HT1080 (cell line): Measurements from ENCODE around the gene PRKD3. TPM values are rescaled to one million over a fixed set of nuclear protein-coding genes. Genes with fewer than 3 reads are reported as not detected.
A peak's percentile ranks its signal among the peaks of the same experiment; 100 is the strongest.
"Not testable (repeated sequence)": the region's sequence is repeated elsewhere in the genome, so short reads cannot be mapped to it uniquely, and the experiment has no call there.

Source experiments
- DNase-seq: peaks from one replicate; pipeline ENCODE4 v3.0.0-alpha.2; 2015; ENCODE audit warnings: low read depth
- small RNA-seq: library from RNA; depleted of rRNA; stranded (forward); fragments of <200 nt; gene quantifications from one replicate; pipeline ENCODE3, GENCODE V24; 2014
- total RNA-seq: library from RNA; depleted of rRNA; stranded (reverse); fragments of >200 nt; shearing (Covaris generic); gene quantifications from 2 replicates; pipeline ENCODE4 v1.2.3, GENCODE V29; 2014; rRNA removed

Gene PRKD3
- total RNA-seq, 1 experiment from 2014 or later, result 44.4 TPM

DNA sequence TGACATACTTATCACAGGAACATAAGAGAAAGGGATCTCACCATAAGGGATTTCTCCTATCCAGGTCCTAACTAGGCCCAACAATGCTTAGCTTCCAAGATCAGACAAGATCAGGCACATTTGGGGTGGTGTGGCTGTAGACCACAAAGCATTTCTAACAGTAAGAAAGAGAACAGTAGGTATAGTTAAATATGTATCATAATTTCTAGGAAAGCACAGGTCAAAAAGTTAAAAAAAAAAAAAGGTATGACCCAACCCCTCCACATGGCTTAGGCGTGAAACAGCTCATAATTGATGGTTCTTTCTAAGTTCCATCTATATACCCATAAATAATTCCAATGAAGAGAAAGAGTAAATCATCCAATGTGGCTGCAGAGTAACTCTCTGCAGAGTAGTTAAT is 6.9 kb downstream of the PRKD3 start:
- DNase-seq, result no peak

DNA sequence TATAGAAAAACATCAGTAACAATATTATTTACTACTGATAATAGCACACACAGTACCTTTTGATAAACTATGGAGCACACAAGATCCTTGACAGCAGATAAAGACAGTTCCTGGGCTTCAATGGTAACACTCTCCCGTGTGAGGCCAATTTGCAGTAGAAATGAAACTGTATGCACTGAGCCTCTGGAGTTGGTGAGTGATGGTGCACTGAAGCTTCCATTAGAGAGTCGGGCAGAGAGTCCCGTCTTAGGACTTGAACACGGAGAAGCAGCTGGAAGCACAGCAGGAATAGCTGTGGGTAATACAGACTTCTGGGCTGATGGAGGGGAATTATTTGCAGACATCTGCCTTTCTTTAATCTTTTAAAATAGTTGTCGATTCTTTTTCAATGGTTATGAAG is 8.5 kb downstream of the PRKD3 start:
- DNase-seq, result no peak

DNA sequence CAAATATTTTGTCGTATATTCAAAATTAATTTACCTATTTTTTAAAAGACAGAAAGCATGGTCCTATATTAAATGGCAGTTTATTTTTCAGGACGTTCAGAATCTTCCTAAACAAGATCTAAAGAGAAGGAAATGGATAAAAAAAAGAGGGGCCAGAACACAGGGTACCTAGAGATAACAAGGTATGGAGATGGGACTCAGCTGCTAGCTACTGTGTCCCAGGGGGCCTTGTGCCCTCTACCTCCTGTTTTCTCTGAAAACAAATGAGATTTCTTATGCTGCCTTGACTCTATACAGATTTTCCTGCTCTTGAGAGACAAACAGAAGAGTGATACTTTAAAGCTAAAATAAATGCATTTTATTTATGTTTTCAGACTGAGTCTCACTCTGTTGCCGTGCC is 9.3 kb downstream of the PRKD3 start:
- DNase-seq, result no peak

DNA sequence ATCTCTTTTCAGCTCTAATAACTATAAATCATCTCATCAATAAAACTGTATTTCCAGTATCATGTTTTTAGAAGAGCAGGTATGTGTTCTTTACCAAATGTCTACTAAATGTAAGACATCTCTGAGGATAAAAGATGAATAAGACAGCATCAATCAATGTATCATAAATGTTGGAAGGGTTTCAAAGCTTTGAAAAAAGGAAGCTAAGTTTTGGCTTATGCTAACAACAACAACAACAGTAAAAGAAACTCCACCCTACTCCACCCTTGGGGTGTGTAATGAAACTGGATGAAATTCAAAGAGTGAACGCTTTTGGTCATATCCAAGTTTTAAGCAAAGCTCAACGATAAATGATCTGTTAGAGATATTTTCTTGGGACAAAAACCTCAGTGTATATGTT is 17.1 kb downstream of the PRKD3 start:
- DNase-seq, result no peak

DNA sequence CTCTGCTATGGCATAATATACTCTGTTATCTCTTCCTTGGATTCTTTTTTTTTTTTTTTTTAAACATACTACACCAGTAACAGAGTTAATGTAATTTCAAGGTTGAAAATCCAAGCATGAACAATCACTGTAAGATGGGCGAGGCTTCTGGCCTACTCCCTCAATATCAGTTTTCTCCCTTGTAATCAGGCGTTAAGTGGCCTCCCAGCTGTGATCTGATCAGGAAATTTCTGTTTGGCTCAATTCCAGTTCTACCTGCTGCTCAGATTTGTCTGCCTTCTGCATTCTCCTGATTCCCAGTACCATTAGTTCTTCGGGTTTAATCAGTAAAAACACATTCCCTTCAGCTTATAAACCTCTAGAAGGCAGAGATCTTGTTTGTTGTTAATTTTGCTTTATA is 18.6 kb downstream of the PRKD3 start:
- no peak for DNase-seq

DNA sequence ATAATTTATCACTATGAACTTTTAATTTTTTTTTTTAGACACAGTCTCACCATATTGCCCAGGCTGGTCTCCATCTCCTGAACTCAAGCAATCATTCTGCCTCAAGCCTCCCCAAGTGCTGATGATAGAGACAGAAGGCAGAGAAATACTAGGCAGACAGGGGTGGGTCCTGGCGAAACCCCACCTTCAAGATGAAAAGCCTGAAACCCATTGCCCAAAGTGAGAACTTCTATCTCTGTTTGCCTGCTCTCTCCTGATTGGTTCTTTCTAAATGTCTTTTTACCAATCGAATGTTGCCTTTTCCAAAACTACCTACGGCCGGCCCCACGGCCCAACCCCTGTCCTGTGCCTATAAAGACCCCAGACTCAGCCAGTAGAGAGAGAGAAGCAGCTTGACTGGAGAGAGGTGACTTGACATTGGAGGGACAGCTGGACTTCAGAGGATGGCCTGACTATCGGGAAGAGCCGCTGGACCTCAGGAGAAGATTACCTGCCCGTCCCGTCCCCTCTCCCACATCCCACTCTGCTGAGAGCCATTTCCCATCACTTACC is 21.9 kb downstream of the PRKD3 start:
- no peak for DNase-seq

DNA sequence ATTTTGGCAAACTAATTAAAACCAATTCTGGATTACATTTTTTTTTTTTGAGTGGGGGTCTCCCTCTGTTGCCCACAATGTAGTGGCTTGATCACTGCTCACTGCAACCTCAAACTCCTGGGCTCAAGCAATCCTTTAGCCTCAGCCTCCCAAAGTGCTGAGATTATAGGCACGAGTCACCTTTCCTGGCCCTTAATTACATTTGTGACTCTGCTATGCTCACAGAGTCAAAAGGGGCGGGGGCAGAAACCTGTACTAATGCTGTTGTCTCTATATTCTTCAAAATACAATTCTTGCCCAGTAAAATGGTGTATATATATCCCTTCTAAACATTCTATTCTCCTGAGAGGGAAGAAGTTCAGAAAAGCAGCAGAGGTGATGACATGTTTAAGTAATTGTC is 23.2 kb downstream of the PRKD3 start:
- DNase-seq, result peak; percentile 35

DNA sequence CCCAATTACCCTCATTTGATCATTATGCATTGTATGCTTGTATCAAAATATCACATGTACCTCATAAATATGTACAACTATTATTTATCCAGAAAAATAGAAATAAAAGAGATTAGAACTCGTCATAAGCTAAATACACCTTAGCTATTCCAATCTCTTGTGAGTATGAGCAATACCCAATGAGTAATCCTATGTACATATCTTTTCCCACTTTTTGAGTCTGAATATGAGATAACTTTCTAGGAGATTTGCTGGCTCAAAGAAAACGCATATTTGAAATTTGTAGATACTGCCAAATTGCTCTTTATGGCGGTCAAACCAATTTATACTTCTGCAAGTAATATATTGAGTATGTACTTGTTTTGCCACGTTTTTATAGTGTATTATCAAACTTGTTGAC is 24.1 kb downstream of the PRKD3 start:
- no peak for DNase-seq

DNA sequence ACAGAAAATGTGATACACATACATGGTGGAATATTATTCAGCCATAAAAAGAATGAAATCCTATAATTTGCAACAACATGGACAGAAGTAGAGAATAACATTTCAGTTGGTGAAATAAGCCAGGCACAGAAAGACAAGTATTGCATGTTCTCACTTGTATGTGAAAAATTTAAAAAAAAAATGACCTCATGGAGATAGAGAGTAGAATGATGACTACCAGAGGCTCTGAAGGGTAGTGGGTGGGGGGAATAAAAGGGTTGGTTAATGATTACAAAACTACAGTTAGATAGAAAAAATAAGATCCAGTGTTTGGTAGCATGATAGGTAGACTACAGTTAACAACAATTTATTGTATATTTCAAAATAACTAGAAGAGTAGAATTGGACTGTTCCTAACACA is 24.5 kb downstream of the PRKD3 start:
- no peak for DNase-seq

DNA sequence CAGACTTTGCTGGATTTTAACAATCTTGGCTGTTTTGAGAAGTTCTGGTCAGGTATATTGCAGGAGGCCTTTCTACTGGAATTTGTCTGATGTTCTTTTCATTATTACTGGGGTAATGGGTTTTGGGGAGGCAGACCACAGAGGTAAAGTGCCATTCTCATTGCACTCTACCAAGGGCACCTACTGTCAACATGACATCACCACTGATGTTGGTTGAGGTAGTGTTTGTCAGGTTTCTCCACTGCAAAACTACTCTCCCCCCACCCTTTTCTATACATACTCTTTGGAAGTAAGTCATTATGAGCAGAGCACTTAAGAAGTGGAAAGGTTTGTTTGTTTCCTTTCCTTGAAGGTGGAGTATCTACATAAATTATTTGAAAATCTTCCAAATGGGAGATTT is 27.0 kb downstream of the PRKD3 start:
- DNase-seq, result no peak

DNA sequence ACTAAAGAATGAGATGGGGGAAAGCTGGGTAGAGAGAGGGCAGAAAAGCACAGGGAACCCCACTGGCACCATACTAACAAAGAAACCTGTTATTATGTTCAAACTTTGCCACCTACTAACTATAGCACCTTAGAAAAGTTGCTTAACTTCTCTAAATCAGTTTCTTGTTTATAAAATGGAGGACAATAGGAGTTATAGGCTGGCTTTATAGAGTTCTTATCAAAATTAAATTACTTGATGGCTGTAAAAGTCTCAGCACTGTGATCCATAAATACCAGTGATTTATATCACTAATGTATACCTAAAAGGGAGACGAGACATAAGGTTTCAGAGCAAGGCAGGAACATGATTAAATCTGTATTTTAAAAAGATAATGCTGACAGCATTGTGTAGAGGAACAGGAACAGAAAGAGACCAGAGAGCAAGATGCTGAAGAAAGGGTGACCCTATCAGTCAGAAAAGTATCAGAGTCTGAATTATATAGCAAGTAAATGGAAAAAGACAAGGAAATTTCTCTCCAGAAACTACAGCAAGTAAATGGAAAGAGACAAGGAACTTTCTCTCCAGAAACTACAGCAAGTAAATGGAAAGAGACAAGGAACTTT is 29.1 kb downstream of the PRKD3 start:
- no peak for DNase-seq

DNA sequence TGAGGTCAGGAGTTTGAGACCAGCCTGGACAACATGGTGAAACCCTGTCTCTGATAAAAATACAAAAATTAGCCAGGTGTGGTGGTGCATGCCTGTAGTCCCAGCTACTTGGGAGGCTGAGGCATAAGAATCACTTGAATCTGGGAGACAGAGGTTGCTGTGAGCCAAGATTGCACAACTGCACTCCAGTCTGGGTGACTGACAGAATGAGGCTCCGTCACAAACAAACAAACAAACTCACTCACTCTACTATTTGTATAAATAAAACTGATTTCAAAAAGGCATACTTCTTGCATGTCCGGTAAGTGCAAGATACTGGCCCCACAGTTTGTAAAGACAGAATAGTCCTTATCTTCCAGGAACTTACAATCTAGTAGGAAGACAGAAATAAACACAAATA is 29.8 kb downstream of the PRKD3 start:
- DNase-seq, result not testable (repeated sequence)

DNA sequence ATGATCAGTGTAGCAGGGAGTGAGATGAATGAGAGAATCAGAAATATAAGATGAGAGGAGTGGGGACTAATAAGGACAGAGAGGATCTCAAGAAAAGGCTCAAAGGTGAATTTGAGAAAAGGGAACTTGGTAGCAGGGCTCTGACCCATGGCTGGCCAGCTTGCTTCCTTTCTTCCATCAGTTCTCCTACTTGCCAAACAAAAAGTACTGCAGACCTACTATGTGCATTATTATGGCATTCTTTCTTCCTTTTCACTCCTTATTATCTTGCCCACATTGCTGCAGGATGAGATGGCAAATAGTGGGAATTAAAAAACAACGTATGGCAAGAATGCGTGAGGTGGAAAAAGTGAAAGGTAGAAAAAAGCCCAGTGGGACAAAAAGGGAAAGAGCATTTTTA is 33.0 kb downstream of the PRKD3 start:
- no peak for DNase-seq

DNA sequence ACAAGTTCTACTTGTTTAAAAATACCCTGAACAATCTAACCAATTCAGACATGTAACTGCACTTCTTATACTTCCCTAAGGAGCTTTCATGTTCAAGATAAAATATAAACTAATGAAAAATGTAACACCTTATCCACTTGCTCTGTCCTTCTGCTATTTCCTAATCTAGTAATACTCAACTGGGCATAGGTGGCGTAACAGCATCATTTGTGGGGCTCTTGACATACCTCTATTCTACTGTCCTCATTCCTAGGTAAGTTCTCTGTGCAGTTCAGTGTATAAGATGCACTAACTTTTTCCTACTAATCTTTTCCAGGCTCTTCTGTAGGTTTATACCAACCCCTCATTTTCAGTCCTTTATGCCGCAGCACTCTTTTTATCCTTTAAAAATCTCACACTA is 36.7 kb downstream of the PRKD3 start:
- no peak for DNase-seq

DNA sequence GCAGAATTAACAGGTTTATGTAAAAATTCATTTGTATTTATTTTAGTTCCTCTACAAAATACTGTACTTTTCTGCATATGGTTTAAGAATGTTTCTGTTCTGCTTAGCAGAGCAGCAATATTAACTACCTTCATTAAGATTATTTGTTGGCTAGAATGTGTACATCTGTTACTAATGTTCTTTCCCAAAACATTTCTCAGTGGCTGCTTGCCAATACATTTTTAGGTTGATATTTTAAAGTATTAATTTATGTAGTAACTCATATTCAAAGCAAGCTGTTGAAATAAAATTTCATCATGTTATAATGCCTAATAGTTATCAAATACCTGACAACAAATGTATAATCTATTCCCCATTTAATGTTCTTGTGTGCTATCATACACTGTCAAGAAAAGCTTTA is 40.3 kb downstream of the PRKD3 start:
- no peak for DNase-seq

DNA sequence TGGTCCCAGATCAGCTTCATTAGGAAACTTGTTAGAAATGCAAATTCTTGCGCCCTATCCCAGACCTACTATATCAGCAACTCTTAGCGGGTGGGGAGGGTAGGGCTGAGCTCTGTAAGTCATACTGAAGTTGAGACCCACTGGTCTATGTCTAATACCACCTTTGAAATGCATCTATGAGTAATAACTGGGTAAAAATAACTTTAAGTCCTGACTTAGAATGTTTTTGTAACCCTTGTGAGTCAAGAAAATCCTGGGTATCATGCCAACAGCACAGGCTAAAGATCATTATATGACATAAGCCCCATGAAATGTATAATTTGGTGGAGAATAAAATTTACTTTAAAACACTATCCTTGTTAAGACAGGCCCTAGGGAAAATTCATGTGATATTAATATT is 41.4 kb downstream of the PRKD3 start:
- peak; percentile 75 for DNase-seq

DNA sequence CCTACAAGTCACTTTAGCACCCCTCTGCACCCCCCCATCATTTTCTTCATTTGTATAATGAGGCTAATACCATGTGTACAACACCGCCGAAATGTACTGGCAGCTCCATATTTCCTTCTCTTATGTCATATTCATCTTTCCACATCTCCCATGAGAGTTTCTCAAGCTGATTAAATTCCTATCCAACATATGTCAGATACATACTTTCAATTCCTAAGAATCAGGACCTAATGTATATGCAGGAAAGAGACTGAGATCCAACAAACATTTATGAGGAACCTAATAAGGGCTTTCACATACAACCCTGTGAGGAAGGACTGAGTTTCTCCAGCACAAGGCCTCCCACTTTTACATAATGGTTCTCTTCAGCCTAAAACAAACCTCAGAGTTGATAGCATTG is 41.9 kb downstream of the PRKD3 start:
- DNase-seq, result no peak

DNA sequence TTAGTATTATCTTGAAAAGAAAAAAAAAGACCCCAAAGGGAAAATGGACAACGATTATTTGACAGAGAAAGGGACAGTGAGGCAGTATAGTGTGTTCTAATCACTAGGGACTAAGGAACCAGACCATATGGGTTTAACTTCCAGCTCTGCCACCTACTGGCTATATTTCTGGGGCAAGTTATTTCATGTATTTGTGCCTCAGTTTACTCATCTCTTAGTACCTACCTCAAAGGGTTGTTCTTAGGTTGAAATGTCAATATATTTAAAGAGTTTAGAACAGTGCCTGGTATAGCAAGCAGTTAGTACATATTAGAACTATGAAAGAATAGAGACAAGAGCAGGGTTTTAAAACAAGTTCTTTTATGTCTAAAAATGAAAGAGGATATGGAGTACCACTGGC is 42.7 kb downstream of the PRKD3 start:
- DNase-seq, result no peak

DNA sequence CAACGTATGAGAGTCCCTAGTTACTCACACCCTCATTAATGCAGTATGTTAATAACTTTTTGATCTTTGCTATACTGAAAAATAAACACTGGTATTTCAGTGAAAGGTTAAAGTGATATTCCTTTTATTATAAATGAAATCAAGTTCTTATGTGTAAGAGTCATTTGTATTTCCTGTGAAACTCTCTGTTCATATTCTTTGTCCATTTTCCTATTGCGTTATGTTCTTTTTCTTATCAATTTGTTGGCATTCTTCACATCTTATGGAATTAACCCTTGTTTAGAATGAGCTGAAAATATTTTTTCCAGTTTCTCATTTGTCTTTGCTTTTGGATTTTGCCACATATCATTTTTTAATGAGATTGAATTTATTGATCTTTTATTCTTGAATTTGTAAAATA is 48.3 kb downstream of the PRKD3 start:
- no peak for DNase-seq

Small RNAs within 50 kb of the gene (small RNA-seq; reads per million reads assigned to genes)
- not detected for gene RNU6-939P

Other genes starting within 250 kb of the PRKD3 start
- gene HEATR5B, start 240.5 kb downstream of the PRKD3 start, total RNA-seq, result 9.0 and 12.5 TPM in 2 replicates
- gene GPATCH11, start 240.3 kb downstream of the PRKD3 start, total RNA-seq, result 10.5 and 11.3 TPM in 2 replicates
- gene EIF2AK2, start 167.9 kb downstream of the PRKD3 start, total RNA-seq, result 24.5 TPM in 2 replicates
- not detected in 2 replicates for gene SULT6B1, start 136.2 kb downstream of the PRKD3 start, total RNA-seq
- 13.4 and 17.6 TPM in 2 replicates for gene CEBPZOS, start 128.3 kb downstream of the PRKD3 start, total RNA-seq
- gene CEBPZ, start 93.2 kb downstream of the PRKD3 start, total RNA-seq, result 67.4 and 68.5 TPM in 2 replicates
- 13.6 TPM in 2 replicates for gene NDUFAF7, start 93.2 kb downstream of the PRKD3 start, total RNA-seq
- 0.26 TPM in 1 of 2 replicates, not detected in the other for gene QPCT, start 19.8 kb upstream of the PRKD3 start, total RNA-seq